WTC11 (cell line): Measurements from ENCODE around the gene SH3TC1. TPM values are rescaled to one million over a fixed set of nuclear protein-coding genes. Genes with fewer than 3 reads are reported as not detected.

ENCODE experiments used
- ATAC-seq: fragments of 200-7000 bp; cut with Tn5 transposase; 2 replicates; pipeline ENCODE4 v1.10.0; 2021; ENCODE audit warnings: mild to moderate bottlenecking, moderate library complexity
- Bru-seq: library from RNA; stranded (reverse); fragments of 400-500 nt; gene quantifications from one replicate; lab custom pipeline; 2021; lab: Mats Ljungman, UMichigan
- CTCF ChIA-PET: fragments of 300-600 bp; sonication (Branson Sonifier 250); formaldehyde crosslinking; loops from one replicate; lab custom pipeline; 2021; ENCODE audit warnings: antibody characterized with exemption; lab: Charles Lee
- POLR2A ChIA-PET: fragments of 350-600 bp; sonication (Branson Sonifier 250); formaldehyde crosslinking; loops from one replicate; lab custom pipeline; 2021; ENCODE audit warnings: antibody characterized with exemption; lab: Charles Lee
- DNase-seq: peaks from one replicate; pipeline ENCODE4 v3.0.0; 2021; ENCODE audit warnings: low spot score
- H3K27ac Mint-ChIP-seq: 2 replicates; pipeline ENCODE4 v1.8.0; 2021; ENCODE audit warnings: mixed read lengths
- H3K27me3 Mint-ChIP-seq: 2 replicates; pipeline ENCODE4 v1.8.0; 2021; ENCODE audit warnings: low read depth, mild to moderate bottlenecking, moderate library complexity, mixed read lengths
- H3K36me3 Mint-ChIP-seq: 2 replicates; pipeline ENCODE4 v1.8.0; 2021; ENCODE audit warnings: mixed read lengths
- H3K4me1 Mint-ChIP-seq: 2 replicates; pipeline ENCODE4 v1.8.0; 2022; ENCODE audit warnings: mixed read lengths
- H3K4me3 Mint-ChIP-seq: 2 replicates; pipeline ENCODE4 v1.8.0; 2021; ENCODE audit warnings: mild to moderate bottlenecking, moderate library complexity, mixed read lengths
- H3K9me3 Mint-ChIP-seq: 2 replicates; pipeline ENCODE4 v1.8.0; 2021; ENCODE audit warnings: mixed read lengths
- ESRRA ChIP-seq: sonication (generic); formaldehyde crosslinking; IDR thresholded peaks from 2 replicates; pipeline ENCODE4 v1.8.1; 2022; ENCODE audit warnings: mild to moderate bottlenecking, missing genetic modification reagents, borderline replicate concordance
- GABPB1 ChIP-seq: sonication (generic); formaldehyde crosslinking; IDR thresholded peaks from 2 replicates; pipeline ENCODE4 v1.8.1; 2023; ENCODE audit warnings: mild to moderate bottlenecking, missing genetic modification reagents
- JUN ChIP-seq: sonication (generic); formaldehyde crosslinking; IDR thresholded peaks from 2 replicates; pipeline ENCODE4 v1.8.0; 2023; ENCODE audit warnings: mild to moderate bottlenecking, missing genetic modification reagents
- KAT7 ChIP-seq: sonication (generic); formaldehyde crosslinking; IDR thresholded peaks from 2 replicates; pipeline ENCODE4 v1.8.1; 2023; ENCODE audit warnings: missing genetic modification reagents, mild to moderate bottlenecking, borderline replicate concordance
- NFATC4 ChIP-seq: fragments of 250-450 bp; sonication (Bioruptor Pico); IDR thresholded peaks from 2 replicates; pipeline ENCODE4 v1.9.0; 2021; ENCODE audit warnings: mild to moderate bottlenecking
- RORB ChIP-seq: fragments of 250-450 bp; sonication (Bioruptor Pico); IDR thresholded peaks from 2 replicates; pipeline ENCODE4 v1.9.0; 2021; ENCODE audit warnings: mild to moderate bottlenecking
- TP53 ChIP-seq: sonication (generic); formaldehyde crosslinking; IDR thresholded peaks from 2 replicates; pipeline ENCODE4 v1.8.1; 2023; ENCODE audit warnings: mild to moderate bottlenecking, missing genetic modification reagents
- ZNF121 ChIP-seq: sonication (generic); formaldehyde crosslinking; IDR thresholded peaks from 2 replicates; pipeline ENCODE4 v1.8.0; 2023; ENCODE audit warnings: missing genetic modification reagents
- ZNF138 ChIP-seq: sonication (generic); formaldehyde crosslinking; conservative IDR thresholded peaks from 2 replicates; pipeline ENCODE4 v1.8.1; 2022; ENCODE audit warnings: mild to moderate bottlenecking, moderate library complexity, missing genetic modification reagents
- ZNF219 ChIP-seq: sonication (generic); formaldehyde crosslinking; IDR thresholded peaks from 2 replicates; pipeline ENCODE4 v1.8.0; 2023; ENCODE audit warnings: missing genetic modification reagents, mild to moderate bottlenecking, borderline replicate concordance
- ZNF423 ChIP-seq: fragments of 250-450 bp; sonication (Bioruptor Pico); IDR thresholded peaks from 2 replicates; pipeline ENCODE4 v2.1.2; 2022; ENCODE audit warnings: mild to moderate bottlenecking, moderate library complexity
- long read RNA-seq, 3 experiments: library from RNA in 1 of 3; library from capped mRNA in 1 of 3; library from polyadenylated mRNA in 1 of 3; unstranded in 2 of 3; stranded (forward) in 1 of 3; transcript quantifications; one replicate each; pipeline ENCODE4 v2.0.0, GENCODE V29; 2021
- total RNA-seq: library from RNA; stranded (reverse); gene quantifications from 3 replicates; pipeline ENCODE4 v1.2.3, GENCODE V29; 2021
- TF ChIP-seq, protein P1 (sequence below): sonication (generic); formaldehyde crosslinking; IDR thresholded peaks from 2 replicates; pipeline ENCODE4 v1.8.1; 2022; ENCODE audit warnings: mild to moderate bottlenecking, moderate library complexity, missing genetic modification reagents
- TF ChIP-seq, protein P2 (sequence below): sonication (generic); formaldehyde crosslinking; IDR thresholded peaks from 2 replicates; pipeline ENCODE4 v1.8.1; 2023; ENCODE audit warnings: mild to moderate bottlenecking, missing genetic modification reagents, moderate library complexity
- TF ChIP-seq, protein P3 (sequence below): fragments of 250-450 bp; sonication (Bioruptor Pico); IDR thresholded peaks from 2 replicates; pipeline ENCODE4 v1.9.0; 2021; ENCODE audit warnings: mild to moderate bottlenecking
- TF ChIP-seq, protein P4 (sequence below): sonication (generic); formaldehyde crosslinking; IDR thresholded peaks from 2 replicates; pipeline ENCODE4 v1.8.1; 2022; ENCODE audit warnings: missing genetic modification reagents, borderline replicate concordance
- TF ChIP-seq, protein P5 (sequence below): sonication (generic); formaldehyde crosslinking; IDR thresholded peaks from 2 replicates; pipeline ENCODE4 v1.8.0; 2023; ENCODE audit warnings: missing genetic modification reagents, mild to moderate bottlenecking, borderline replicate concordance
- TF ChIP-seq, protein P6 (sequence below): sonication (generic); formaldehyde crosslinking; IDR thresholded peaks from 2 replicates; pipeline ENCODE4 v1.8.0; 2023; ENCODE audit warnings: mild to moderate bottlenecking, missing genetic modification reagents

Gene SH3TC1
- 0.42 to 0.64 TPM (median 0.55 TPM) in 3 replicates for total RNA-seq
- percentile 1 among the genes with signal in this experiment for Bru-seq, nascent RNA
- long read RNA-seq, experiment 1, partial matches to known transcripts: 0 of 2 reads
- long read RNA-seq, experiment 1, other reads (novel, unspliced or antisense): 1 of 2 reads
- long read RNA-seq, experiment 2: 0 reads
- long read RNA-seq, experiment 3: 0 reads

DNA sequence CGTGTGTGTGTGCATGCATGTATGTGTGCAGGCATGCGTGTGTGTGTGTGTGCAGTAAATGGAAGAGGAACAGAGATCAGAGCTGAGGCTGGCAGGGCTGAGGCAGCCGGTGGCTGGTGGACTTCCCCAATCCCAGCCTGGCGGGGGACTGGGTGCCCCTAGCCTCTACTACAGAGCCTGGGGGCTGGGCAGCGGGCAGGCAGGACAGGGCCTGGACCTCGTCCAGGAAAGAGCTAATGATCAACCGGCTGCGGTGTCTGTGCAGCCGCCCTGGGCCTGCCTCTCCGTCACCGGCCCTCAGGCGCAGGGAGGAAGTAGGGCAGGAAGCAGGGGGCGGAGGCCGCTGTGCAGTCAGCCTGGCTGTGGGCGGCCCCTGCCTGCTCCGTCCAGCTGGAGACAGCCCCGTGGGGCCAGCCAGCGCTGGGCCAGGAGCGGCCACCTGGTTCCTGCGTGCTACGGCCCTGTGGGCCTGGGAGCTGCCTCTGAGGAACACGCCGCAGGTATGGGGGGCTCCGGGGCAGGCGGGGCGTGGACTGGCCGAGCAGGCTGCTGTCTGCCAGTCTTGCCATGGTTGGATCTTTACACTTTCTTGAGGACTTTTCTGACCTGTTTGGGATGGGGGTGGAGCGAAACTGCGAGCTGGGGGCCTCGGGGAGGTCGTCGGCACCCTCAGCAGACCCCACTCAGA is at the start of gene SH3TC1:
Gene SH3TC1, plus strand, starts transcription at position 385 of the 688 bp plus-strand sequence. CDS start 5,905 bp downstream, outside the sequence.
- H3K27ac Mint-ChIP-seq: peak within 1 kb of the TSS; percentile 78; the same call in 1 of the 2 replicates

DNA sequence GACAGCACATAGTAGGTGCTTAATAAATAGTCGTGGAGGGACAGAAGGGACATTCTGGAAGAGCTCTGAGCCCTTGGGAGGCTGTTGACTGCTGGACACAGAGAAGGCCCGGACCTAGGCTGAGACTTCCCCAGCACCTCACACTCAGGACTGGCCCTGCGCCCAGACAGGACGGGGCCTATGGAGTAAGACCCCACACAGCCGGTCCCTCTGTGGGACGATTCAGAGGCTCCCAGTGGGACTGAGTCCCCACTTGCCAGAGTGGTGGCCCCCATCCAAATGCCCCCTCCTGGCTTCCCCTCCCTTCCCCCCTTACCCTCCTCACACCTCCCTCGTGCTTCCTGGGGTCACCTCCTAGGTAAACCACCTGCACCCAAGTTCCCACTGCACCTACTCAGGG is 49.4 kb upstream of the SH3TC1 start:
- Mint-ChIP-seq H3K4me3 (no peak overlapping the region), H3K4me1 (peaks cover 11% of the 10 kb centered on the region), H3K36me3 (no peaks in the 10 kb centered on the region), H3K27ac (no peak overlapping the region), H3K9me3 (no peaks in the 10 kb centered on the region), H3K27me3 (no peaks in the 10 kb centered on the region; the same call in 1 of the 2 replicates)
- DNase-seq: no peak
- no peak for ATAC-seq
- POLR2A ChIA-PET: no interaction called here
- CTCF ChIA-PET: interaction anchor here (1.1 to 1.4 kb wide), 2 partner anchors 27 to 65 kb away, joined by 4 to 5 read pairs; no protein-coding TSS in a partner anchor
- TF ChIP-seq ZNF138 (CRISPR knock-in tag) (no peak), ZNF219 (CRISPR knock-in tag) (no peak), ESRRA (CRISPR knock-in tag) (no peak), ZNF121 (CRISPR knock-in tag) (no peak), JUN (CRISPR knock-in tag) (no peak), NFATC4 (CRISPR knock-in tag) (no peak), KAT7 (CRISPR knock-in tag) (no peak), TP53 (CRISPR knock-in tag) (no peak), RORB (no peak)
- TF ChIP-seq, protein P1, sequence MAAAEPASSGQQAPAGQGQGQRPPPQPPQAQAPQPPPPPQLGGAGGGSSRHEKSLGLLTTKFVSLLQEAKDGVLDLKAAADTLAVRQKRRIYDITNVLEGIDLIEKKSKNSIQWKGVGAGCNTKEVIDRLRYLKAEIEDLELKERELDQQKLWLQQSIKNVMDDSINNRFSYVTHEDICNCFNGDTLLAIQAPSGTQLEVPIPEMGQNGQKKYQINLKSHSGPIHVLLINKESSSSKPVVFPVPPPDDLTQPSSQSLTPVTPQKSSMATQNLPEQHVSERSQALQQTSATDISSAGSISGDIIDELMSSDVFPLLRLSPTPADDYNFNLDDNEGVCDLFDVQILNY: no peak
- TF ChIP-seq, protein P2, sequence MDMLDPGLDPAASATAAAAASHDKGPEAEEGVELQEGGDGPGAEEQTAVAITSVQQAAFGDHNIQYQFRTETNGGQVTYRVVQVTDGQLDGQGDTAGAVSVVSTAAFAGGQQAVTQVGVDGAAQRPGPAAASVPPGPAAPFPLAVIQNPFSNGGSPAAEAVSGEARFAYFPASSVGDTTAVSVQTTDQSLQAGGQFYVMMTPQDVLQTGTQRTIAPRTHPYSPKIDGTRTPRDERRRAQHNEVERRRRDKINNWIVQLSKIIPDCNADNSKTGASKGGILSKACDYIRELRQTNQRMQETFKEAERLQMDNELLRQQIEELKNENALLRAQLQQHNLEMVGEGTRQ (CRISPR knock-in tag): no peak
- TF ChIP-seq, protein P3, sequence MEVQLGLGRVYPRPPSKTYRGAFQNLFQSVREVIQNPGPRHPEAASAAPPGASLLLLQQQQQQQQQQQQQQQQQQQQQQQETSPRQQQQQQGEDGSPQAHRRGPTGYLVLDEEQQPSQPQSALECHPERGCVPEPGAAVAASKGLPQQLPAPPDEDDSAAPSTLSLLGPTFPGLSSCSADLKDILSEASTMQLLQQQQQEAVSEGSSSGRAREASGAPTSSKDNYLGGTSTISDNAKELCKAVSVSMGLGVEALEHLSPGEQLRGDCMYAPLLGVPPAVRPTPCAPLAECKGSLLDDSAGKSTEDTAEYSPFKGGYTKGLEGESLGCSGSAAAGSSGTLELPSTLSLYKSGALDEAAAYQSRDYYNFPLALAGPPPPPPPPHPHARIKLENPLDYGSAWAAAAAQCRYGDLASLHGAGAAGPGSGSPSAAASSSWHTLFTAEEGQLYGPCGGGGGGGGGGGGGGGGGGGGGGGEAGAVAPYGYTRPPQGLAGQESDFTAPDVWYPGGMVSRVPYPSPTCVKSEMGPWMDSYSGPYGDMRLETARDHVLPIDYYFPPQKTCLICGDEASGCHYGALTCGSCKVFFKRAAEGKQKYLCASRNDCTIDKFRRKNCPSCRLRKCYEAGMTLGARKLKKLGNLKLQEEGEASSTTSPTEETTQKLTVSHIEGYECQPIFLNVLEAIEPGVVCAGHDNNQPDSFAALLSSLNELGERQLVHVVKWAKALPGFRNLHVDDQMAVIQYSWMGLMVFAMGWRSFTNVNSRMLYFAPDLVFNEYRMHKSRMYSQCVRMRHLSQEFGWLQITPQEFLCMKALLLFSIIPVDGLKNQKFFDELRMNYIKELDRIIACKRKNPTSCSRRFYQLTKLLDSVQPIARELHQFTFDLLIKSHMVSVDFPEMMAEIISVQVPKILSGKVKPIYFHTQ (CRISPR knock-in tag): no peak
- TF ChIP-seq, protein P4, sequence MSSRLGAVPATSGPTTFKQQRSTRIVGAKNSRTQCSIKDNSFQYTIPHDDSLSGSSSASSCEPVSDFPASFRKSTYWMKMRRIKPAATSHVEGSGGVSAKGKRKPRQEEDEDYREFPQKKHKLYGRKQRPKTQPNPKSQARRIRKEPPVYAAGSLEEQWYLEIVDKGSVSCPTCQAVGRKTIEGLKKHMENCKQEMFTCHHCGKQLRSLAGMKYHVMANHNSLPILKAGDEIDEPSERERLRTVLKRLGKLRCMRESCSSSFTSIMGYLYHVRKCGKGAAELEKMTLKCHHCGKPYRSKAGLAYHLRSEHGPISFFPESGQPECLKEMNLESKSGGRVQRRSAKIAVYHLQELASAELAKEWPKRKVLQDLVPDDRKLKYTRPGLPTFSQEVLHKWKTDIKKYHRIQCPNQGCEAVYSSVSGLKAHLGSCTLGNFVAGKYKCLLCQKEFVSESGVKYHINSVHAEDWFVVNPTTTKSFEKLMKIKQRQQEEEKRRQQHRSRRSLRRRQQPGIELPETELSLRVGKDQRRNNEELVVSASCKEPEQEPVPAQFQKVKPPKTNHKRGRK (CRISPR knock-in tag): no peak
- TF ChIP-seq, protein P5, sequence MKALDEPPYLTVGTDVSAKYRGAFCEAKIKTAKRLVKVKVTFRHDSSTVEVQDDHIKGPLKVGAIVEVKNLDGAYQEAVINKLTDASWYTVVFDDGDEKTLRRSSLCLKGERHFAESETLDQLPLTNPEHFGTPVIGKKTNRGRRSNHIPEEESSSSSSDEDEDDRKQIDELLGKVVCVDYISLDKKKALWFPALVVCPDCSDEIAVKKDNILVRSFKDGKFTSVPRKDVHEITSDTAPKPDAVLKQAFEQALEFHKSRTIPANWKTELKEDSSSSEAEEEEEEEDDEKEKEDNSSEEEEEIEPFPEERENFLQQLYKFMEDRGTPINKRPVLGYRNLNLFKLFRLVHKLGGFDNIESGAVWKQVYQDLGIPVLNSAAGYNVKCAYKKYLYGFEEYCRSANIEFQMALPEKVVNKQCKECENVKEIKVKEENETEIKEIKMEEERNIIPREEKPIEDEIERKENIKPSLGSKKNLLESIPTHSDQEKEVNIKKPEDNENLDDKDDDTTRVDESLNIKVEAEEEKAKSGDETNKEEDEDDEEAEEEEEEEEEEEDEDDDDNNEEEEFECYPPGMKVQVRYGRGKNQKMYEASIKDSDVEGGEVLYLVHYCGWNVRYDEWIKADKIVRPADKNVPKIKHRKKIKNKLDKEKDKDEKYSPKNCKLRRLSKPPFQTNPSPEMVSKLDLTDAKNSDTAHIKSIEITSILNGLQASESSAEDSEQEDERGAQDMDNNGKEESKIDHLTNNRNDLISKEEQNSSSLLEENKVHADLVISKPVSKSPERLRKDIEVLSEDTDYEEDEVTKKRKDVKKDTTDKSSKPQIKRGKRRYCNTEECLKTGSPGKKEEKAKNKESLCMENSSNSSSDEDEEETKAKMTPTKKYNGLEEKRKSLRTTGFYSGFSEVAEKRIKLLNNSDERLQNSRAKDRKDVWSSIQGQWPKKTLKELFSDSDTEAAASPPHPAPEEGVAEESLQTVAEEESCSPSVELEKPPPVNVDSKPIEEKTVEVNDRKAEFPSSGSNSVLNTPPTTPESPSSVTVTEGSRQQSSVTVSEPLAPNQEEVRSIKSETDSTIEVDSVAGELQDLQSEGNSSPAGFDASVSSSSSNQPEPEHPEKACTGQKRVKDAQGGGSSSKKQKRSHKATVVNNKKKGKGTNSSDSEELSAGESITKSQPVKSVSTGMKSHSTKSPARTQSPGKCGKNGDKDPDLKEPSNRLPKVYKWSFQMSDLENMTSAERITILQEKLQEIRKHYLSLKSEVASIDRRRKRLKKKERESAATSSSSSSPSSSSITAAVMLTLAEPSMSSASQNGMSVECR (CRISPR knock-in tag): no peak

More for the DNA sequence above, at the start of gene SH3TC1:
- no peak within 1 kb of the TSS for H3K4me3 Mint-ChIP-seq
- DNase-seq (no peak), ATAC-seq (no peak)
- no peaks in the 10 kb centered on the region for H3K9me3 Mint-ChIP-seq
- H3K36me3 Mint-ChIP-seq: no peaks in the 10 kb centered on the region
- TF ChIP-seq GABPB1 (peak; percentile 74), ZNF423 (no peak)
- TF ChIP-seq, protein P6, sequence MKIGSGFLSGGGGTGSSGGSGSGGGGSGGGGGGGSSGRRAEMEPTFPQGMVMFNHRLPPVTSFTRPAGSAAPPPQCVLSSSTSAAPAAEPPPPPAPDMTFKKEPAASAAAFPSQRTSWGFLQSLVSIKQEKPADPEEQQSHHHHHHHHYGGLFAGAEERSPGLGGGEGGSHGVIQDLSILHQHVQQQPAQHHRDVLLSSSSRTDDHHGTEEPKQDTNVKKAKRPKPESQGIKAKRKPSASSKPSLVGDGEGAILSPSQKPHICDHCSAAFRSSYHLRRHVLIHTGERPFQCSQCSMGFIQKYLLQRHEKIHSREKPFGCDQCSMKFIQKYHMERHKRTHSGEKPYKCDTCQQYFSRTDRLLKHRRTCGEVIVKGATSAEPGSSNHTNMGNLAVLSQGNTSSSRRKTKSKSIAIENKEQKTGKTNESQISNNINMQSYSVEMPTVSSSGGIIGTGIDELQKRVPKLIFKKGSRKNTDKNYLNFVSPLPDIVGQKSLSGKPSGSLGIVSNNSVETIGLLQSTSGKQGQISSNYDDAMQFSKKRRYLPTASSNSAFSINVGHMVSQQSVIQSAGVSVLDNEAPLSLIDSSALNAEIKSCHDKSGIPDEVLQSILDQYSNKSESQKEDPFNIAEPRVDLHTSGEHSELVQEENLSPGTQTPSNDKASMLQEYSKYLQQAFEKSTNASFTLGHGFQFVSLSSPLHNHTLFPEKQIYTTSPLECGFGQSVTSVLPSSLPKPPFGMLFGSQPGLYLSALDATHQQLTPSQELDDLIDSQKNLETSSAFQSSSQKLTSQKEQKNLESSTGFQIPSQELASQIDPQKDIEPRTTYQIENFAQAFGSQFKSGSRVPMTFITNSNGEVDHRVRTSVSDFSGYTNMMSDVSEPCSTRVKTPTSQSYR: no peak
- ChIA-PET CTCF (interaction anchor here (1.2 to 4.7 kb wide), 4 partner anchors 14 to 121 kb away, joined by 3 to 22 read pairs (median 5); no protein-coding TSS in a partner anchor), POLR2A (no interaction called here)
- no peaks in the 10 kb centered on the region for H3K4me1 Mint-ChIP-seq
- H3K27me3 Mint-ChIP-seq: no peaks in the 10 kb centered on the region
